Hindlimb muscle (tissue), 1 donor: Measurements from ENCODE around the gene SEC14L1. TPM values are rescaled to one million over a fixed set of nuclear protein-coding genes. Genes with fewer than 3 reads are reported as not detected.
A peak's percentile ranks its signal among the peaks of the same experiment; 100 is the strongest.

Experiments used
- DNase-seq: peaks from one replicate; pipeline ENCODE4 v3.0.0-alpha.2; 2013
- polyA plus RNA-seq: library from polyadenylated mRNA; unstranded; fragments of 120-200 nt; gene quantifications from one replicate; pipeline ENCODE4 v1.2.1, GENCODE V29; 2013; ENCODE audit not compliant: insufficient read length

SEC14L1 gene
- polyA plus RNA-seq, 1 donor = 112 TPM

DNA sequence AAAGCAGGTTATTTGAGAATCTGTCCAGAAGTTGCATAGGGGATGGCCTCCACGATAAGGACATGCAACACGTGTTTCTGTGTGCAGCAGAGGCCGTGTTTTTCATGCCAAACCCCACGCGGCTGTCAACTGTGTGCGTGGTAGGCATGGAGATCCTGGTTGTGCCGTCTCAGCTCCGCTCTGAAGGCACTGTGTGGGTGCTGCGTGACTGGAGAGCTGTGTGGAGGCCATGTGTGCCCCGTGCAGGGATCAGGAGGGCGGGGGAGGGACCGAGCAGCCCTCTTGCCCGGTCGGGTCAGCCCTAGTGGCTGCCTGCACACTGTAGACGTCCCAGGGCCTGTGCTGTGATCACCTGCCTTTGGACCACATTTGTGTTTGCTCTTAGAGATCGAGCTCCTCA lies 74.5 kb downstream of the SEC14L1 start:
- DNase-seq = no peak

DNA sequence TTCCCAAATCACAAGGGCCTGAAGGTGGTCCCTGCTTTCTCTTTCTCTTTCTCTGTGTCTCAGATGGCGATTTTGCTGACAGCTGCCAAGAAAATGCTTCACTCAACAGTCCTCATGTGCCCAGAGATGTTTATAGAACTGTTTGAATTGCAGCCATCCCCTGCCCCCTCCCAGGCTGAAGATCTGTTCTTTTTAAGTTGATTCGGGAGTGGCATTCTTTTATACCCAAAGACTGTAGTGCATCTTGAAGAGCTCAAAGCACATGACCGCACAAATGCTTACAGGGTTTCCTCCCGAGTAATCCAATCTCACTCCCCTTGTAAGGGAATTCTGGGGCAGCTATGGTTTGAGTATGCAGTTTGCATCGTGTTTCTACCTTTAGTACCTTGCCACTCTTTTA lies 75.7 kb downstream of the SEC14L1 start:
- no peak for DNase-seq

GRCh38 chr17:77217123-77217522 lies 76.4 kb downstream of the SEC14L1 start:
- DNase-seq = no peak

- no peak for DNase-seq
Observed at GRCh38 chr17:77217566-77217965, 76.8 kb downstream of the SEC14L1 start.

GRCh38 chr17:77218902-77219301 lies 78.1 kb downstream of the SEC14L1 start:
- DNase-seq = no peak

GRCh38 chr17:77222356-77222755 lies 81.6 kb downstream of the SEC14L1 start:
- DNase-seq = no peak

DNA sequence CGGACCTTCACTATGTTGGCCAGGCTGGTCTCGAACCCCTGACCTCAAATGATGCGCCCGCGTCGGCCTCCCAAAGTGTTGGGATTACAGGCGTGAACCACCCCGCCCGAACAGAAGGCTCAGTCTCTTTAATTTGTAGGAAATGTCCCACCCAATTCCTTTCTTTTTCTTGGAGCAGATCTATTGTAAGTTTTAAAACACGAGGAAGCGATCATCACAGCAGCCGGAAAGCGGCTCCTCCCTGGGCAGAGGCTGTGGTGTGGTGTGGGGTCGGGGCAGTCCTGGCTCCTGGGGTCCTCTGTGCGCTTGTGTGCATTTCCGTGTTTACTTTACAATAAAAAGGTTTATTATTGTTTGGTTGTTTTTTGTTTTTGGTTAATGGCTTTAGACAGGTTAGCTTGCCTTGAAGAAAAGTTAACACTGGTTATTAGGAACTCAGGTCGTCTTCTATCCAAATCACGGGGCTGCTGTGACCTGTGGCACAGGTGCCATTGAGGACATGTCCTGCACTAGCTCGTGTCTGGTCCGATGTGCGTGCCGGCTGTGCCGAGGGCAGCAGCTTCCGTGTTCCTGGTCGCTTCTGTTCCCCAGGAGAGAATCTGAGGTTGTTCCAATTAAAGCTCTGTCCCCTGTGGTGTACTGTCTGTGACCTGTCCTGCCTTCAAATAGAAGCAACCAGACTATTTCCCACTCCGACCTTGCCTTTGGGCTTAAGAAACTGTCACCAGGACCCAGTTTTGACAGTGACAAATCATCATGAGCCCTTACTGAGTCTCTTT lies 83.1 kb downstream of the SEC14L1 start:
- no peak for DNase-seq

DNA sequence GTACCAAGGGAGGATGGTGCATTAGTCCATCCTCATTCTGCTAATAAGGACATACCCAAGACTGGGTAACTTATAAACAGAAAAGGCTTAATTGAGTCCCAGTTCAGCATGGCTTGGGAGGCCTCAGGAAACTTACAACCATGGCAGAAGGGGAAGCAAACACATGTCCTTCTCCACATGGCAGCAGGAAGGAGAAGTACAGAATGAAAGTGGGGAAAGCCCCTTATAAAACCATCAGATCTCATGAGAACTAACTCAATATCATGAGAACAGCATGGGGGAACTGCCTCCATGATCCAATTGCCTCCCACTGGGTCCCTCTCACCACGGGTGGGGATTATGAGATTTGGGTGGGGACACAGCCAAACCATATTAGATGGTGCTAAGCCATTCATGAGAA lies 84.5 kb downstream of the SEC14L1 start:
- no peak for DNase-seq

DNA sequence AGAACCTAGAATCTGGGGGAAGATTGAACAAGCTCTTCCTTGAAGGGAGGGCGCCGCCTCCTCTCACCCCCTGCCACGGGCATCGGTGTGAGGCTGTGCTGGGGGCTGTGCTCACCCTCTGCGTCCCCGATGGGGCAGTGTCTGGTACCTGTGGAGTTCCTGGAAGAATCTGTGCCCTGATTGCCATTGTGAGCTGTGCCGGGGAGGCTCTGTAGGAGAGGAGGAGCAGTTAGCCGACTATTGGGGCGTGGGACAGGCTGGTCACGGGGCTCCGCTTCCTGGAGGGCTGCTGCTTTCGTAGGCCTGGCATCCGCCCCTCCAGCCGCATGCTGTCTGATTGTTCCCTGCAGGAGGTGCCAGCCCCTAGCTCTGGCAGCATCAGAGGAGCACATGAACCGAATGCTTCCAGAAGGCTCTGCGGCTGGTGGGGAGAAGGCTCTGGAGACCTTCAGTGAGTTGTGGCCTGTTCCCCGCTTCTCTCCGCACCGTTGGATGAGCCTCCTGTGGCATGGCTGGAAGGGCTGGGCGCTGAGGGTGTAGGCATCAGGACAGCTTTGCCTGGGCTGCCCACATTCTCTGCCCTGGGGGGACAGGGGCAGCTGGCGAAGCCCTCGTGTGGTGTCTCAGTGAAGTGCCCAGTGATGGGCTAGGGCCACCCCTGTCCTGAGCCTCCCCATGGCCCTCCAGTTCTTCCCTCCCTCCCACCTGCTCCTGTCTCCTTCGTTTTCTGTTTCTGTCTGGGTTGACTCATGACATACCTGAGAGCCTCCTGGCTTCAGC lies 86.9 kb downstream of the SEC14L1 start:
- DNase-seq = no peak

- DNase-seq = no peak
Observed at GRCh38 chr17:77228241-77228752, 87.5 kb downstream of the SEC14L1 start.

- DNase-seq = no peak
Observed at GRCh38 chr17:77228816-77229215, 88.0 kb downstream of the SEC14L1 start.

DNA sequence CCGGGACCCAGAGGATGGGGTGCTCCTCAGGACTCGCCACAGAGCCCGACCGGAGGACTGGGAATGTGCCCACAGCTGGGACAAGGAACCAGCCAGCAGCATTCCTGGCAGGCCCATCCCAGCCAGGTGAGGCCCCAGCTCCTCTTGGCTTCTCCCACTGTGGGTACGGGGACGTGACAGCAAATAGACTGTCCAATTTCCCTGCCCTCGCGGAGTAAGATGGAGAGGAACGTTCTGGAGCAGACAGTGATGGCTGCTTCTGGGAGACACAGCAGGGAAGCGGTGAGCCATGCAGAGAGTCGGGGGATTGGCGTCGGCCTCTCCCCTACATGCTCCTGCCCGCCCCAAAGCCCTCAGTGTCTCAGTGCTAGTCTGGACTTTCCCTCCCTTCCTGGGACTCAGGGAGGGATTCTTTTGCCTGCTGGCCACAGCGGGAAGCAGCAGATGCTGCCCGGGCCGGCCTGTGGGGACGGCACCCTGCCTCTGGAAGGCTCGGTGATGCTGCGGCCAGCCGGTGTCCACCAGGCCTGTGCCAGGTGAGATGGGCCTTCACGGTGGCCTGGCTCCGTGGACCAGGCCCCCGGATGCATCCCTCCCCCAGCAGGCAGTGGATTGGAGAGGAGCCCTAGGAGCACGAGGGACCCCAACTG lies 89.1 kb downstream of the SEC14L1 start:
- no peak for DNase-seq

DNA sequence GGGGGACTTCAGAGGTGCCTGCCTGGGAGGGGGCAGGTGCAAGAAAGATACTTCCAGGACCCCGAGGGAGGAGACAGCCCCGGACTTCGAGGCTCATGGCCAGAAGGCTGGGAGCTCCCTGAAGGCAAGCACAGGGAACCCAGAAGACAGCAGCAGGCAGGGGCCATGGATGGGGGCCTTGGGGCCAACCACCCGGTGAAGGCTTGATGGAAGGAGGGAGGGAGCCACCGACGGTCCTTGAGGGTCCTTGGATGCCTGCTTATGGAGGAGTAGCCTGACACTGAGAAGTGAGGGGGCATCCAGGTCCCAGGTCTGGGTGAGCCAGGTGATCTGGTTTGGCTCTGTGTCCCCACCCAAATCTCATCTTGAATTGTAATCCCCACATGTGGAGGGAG lies 89.7 kb downstream of the SEC14L1 start:
- DNase-seq = no peak

DNA sequence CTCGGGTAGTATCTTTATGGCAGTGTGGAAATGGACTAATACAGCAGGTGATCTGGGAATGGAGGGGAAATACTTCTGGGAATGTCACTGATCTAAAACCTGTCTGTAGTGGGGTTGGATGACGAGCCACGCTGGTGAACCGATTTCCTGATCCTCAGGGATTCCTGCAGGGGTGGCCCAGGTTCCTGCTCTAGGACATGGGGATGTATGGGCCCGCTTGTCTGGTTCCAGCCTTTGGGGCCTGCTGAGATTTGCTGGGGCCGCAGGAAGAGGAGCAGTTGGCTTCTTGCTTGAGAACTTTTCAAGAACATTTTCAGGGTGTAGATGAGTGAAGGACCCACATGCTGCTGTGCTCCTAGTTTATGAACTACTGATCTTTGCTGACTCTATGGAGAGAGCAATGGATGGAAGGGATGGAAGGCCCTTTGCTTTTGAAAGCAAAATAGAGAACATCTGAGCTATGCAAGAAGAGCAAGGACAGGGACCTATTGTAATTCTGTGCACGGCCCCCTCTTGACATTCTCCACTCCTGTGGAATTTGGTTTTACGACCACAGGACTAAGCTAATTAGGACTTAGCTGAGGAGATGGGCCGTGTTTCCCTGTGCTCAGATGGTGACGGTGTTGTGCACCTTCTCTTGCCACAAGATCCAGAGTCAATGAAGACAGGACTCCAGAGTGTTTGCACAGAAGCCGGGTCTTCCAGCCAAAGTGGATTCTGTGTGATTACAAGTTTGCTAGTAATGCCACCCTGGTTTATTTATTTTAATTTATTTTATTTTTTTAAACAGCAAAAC lies 90.5 kb downstream of the SEC14L1 start:
- DNase-seq = no peak

DNA sequence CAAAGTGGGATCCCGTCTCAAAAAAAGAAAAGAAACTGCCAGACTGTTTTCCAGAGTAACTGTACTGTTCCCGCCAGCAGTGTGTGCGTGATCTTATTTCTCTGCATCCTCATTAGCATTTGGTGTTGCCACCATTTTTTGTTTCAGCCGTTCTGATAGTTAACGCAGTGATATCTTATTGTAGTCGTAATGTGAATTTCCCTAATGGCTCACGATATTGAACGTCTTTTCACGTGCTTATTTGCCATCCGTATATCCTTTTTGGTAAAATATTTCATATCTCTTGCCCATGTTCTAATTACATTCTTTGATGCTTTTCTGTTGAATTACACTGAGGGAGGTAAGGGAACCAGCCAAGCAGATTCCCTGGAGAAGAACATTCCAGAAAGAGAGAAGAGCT lies 92.4 kb downstream of the SEC14L1 start:
- no peak for DNase-seq

DNA sequence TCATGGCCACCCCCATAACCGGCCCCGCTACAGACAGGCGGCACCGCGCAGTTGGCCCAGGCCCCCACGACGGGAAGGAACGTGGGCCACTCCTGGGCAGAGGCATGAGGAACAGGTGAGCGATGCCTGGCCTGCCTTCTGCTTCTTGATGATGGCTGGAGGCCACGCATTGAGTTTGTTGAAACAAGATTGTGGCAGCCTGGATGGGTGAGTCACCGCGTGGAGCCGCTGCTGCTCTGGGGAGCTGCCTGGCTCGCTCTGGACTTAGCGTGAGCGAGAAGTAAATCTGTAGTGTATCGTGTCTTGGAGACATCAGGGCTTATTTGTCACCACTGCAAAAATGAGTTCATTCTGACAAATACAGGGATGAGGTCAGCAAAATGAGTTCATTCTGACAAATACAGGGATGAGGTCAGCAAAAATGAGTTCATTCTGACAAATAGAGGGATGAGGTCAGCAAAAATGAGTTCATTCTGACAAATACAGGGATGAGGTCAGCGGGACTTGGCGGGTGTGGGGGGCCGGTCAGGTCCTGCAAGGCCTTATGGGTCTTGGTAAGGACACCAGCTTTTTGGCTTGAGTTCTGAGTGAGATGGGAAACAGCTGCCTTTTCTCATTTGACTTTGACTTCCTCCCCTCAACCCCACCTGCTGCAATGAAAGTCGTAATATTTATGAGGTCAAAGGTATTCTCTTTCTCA lies 93.0 kb downstream of the SEC14L1 start:
- DNase-seq = no peak

DNA sequence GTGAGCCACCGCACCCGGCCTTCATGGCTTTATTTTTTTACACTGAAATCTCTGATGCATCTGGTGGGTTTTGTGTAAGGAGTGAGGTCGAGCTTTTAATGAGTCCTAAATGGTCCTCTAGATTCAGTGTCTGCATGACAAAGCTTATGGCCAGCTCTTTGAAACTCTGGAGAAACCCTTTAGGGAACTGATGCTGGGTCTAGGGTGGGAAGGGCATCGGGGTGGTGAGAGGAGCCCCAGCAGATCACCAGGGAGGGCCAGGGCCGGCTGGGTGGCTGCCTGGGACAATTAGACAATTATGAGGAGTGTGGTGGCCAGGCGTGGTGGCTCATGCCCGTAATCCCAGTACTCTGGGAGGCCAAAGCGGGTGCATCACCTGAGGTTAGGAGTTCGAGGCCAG lies 93.9 kb downstream of the SEC14L1 start:
- no peak for DNase-seq

DNA sequence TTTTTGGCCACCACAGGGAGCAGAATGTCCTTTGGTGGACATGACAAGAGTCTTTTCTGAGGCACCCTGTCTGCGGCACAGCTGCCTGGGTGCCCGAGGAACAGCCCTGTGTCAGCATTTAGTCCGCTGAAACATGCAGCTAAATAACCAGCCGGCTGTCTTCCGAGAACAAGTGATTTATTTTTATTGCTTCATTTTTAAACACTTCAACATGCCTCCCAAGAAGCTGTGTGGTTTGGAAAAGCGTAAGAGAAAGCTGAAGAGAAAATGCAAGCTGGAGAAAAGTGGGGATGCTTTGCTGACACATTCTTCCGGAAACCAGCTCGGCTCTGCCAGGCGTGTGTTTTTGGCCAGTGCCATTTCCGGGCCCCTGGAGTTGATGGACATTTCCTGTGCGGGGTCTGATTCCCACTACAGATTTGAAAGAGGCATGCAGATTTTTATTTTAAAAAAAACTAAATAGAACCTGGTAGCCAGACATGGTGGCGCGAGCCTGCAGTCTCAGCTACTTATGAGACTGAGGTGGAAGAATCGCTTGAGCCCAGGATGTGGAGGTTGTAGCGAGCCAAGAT lies 94.7 kb downstream of the SEC14L1 start:
- peak; percentile 40 for DNase-seq

- no peak for DNase-seq
Observed at GRCh38 chr17:77237232-77238008, 96.7 kb downstream of the SEC14L1 start.

GRCh38 chr17:77240976-77241375 lies 100.2 kb downstream of the SEC14L1 start:
- no peak for DNase-seq
